ENCODE data around the gene NCOA1. TPM values are rescaled to one million over a fixed set of nuclear protein-coding genes. Genes with fewer than 3 reads are reported as not detected.
"Not testable (repeated sequence)": the region's sequence is repeated elsewhere in the genome, so short reads cannot be mapped to it uniquely, and the experiment has no call there.

Gene NCOA1
- polyA plus RNA-seq, 1 donor from 2014 or later = 8.7 TPM

- Mint-ChIP-seq H3K4me3 (no peak overlapping the region), H3K27ac (no peak overlapping the region), H3K27me3 (peaks cover 3% of the 10 kb centered on the region), H3K9me3 (peaks cover 0 to 2% (median 0%) of the 10 kb centered on the region in 3 donors), H3K36me3 (no peaks in the 10 kb centered on the region), H3K4me1 (peaks cover 0 to 1% (median 0%) of the 10 kb centered on the region in 3 donors)
Observed at GRCh38 chr2:24466871-24467870, 23.9 kb upstream of the NCOA1 start.

GRCh38 chr2:24468453-24468852 lies 22.6 kb upstream of the NCOA1 start:
- H3K4me1 Mint-ChIP-seq, H3K36me3 Mint-ChIP-seq, H3K27me3 Mint-ChIP-seq, H3K9me3 Mint-ChIP-seq, H3K4me3 Mint-ChIP-seq: not testable (repeated sequence)
- H3K27ac Mint-ChIP-seq = peak overlapping the region in 1 of 3 donors; percentile 18

GRCh38 chr2:24469148-24469650 lies 21.9 kb upstream of the NCOA1 start:
- no peak overlapping the region for H3K27ac Mint-ChIP-seq
- no peak overlapping the region for H3K4me3 Mint-ChIP-seq
- no peaks in the 10 kb centered on the region for H3K36me3 Mint-ChIP-seq
- H3K27me3 Mint-ChIP-seq = peaks cover 3% of the 10 kb centered on the region
- peaks cover 0 to 2% (median 0%) of the 10 kb centered on the region in 3 donors for H3K9me3 Mint-ChIP-seq
- H3K4me1 Mint-ChIP-seq = peaks cover 0 to 1% (median 0%) of the 10 kb centered on the region in 3 donors

GRCh38 chr2:24471662-24472061 lies 19.4 kb upstream of the NCOA1 start:
- H3K4me1 Mint-ChIP-seq = peaks cover 0 to 2% (median 1%) of the 10 kb centered on the region in 3 donors
- H3K9me3 Mint-ChIP-seq = peaks cover 0 to 2% (median 0%) of the 10 kb centered on the region in 3 donors
- no peak overlapping the region for H3K4me3 Mint-ChIP-seq
- no peaks in the 10 kb centered on the region for H3K27me3 Mint-ChIP-seq
- H3K27ac Mint-ChIP-seq = no peak overlapping the region
- no peaks in the 10 kb centered on the region for H3K36me3 Mint-ChIP-seq

GRCh38 chr2:24472416-24472815 lies 18.6 kb upstream of the NCOA1 start:
- no peaks in the 10 kb centered on the region for H3K27me3 Mint-ChIP-seq
- no peaks in the 10 kb centered on the region for H3K36me3 Mint-ChIP-seq
- H3K27ac Mint-ChIP-seq = no peak overlapping the region
- H3K4me3 Mint-ChIP-seq = no peak overlapping the region
- H3K9me3 Mint-ChIP-seq = peaks cover 0 to 2% (median 0%) of the 10 kb centered on the region in 3 donors
- peaks cover 0 to 2% (median 1%) of the 10 kb centered on the region in 3 donors for H3K4me1 Mint-ChIP-seq

- Mint-ChIP-seq H3K9me3 (no peaks in the 10 kb centered on the region), H3K27ac (no peak overlapping the region), H3K36me3 (no peaks in the 10 kb centered on the region), H3K4me3 (no peak overlapping the region), H3K27me3 (no peaks in the 10 kb centered on the region), H3K4me1 (peaks cover 0 to 2% (median 1%) of the 10 kb centered on the region in 3 donors)
Observed at GRCh38 chr2:24473626-24474025, 17.4 kb upstream of the NCOA1 start.

- no peak overlapping the region for H3K4me3 Mint-ChIP-seq
- no peak overlapping the region for H3K27ac Mint-ChIP-seq
- no peaks in the 10 kb centered on the region for H3K36me3 Mint-ChIP-seq
- H3K9me3 Mint-ChIP-seq = no peaks in the 10 kb centered on the region
- H3K27me3 Mint-ChIP-seq = no peaks in the 10 kb centered on the region
- peaks cover 0 to 2% (median 1%) of the 10 kb centered on the region in 3 donors for H3K4me1 Mint-ChIP-seq
Observed at GRCh38 chr2:24474053-24474452, 17.0 kb upstream of the NCOA1 start.

GRCh38 chr2:24477229-24477628 lies 13.8 kb upstream of the NCOA1 start:
- Mint-ChIP-seq H3K27me3 (no peaks in the 10 kb centered on the region), H3K4me1 (peaks cover 0 to 2% (median 0%) of the 10 kb centered on the region in 3 donors), H3K4me3 (no peak overlapping the region), H3K36me3 (peaks cover 2% of the 10 kb centered on the region), H3K27ac (no peak overlapping the region), H3K9me3 (no peaks in the 10 kb centered on the region)

- no peaks in the 10 kb centered on the region for H3K27me3 Mint-ChIP-seq
- H3K36me3 Mint-ChIP-seq = peaks cover 2% of the 10 kb centered on the region
- H3K27ac Mint-ChIP-seq = peak overlapping the region in 1 of 3 donors; percentile 49
- H3K9me3 Mint-ChIP-seq = no peaks in the 10 kb centered on the region
- no peak overlapping the region for H3K4me3 Mint-ChIP-seq
- peaks cover 0 to 2% (median 0%) of the 10 kb centered on the region in 3 donors for H3K4me1 Mint-ChIP-seq
Observed at GRCh38 chr2:24478243-24478642, 12.8 kb upstream of the NCOA1 start.

- no peaks in the 10 kb centered on the region for H3K27me3 Mint-ChIP-seq
- no peak overlapping the region for H3K27ac Mint-ChIP-seq
- peaks cover 2% of the 10 kb centered on the region for H3K36me3 Mint-ChIP-seq
- H3K4me1 Mint-ChIP-seq = peaks cover 0 to under 1% (median 0%) of the 10 kb centered on the region in 3 donors
- H3K4me3 Mint-ChIP-seq = no peak overlapping the region
- no peaks in the 10 kb centered on the region for H3K9me3 Mint-ChIP-seq
Observed at GRCh38 chr2:24480245-24480644, 10.8 kb upstream of the NCOA1 start.

GRCh38 chr2:24482251-24482971 lies 8.6 kb upstream of the NCOA1 start:
- Mint-ChIP-seq H3K36me3 (peaks cover 2% of the 10 kb centered on the region), H3K27me3 (no peaks in the 10 kb centered on the region), H3K27ac (no peak overlapping the region), H3K4me1 (no peaks in the 10 kb centered on the region), H3K9me3 (no peaks in the 10 kb centered on the region), H3K4me3 (no peak overlapping the region)

GRCh38 chr2:24482972-24483300 lies 8.1 kb upstream of the NCOA1 start:
- Mint-ChIP-seq H3K4me1 (no peaks in the 10 kb centered on the region), H3K4me3 (no peak overlapping the region), H3K27me3 (no peaks in the 10 kb centered on the region), H3K9me3 (no peaks in the 10 kb centered on the region), H3K27ac (no peak overlapping the region), H3K36me3 (peaks cover 2% of the 10 kb centered on the region)

GRCh38 chr2:24484677-24485076 lies 6.4 kb upstream of the NCOA1 start:
- not testable (repeated sequence) for H3K4me3 Mint-ChIP-seq, H3K27me3 Mint-ChIP-seq

GRCh38 chr2:24485197-24485596 lies 5.9 kb upstream of the NCOA1 start:
- Mint-ChIP-seq H3K9me3 (no peaks in the 10 kb centered on the region), H3K4me1 (peaks cover 9 to 14% (median 12%) of the 10 kb centered on the region in 3 donors), H3K36me3 (peaks cover 2% of the 10 kb centered on the region), H3K27ac (no peak overlapping the region), H3K4me3 (no peak overlapping the region), H3K27me3 (no peaks in the 10 kb centered on the region)

More at GRCh38 chr2:24484677-24485076, 6.4 kb upstream of the NCOA1 start:
- not testable (repeated sequence) for H3K36me3 Mint-ChIP-seq, H3K27ac Mint-ChIP-seq, H3K4me1 Mint-ChIP-seq, H3K9me3 Mint-ChIP-seq

GRCh38 chr2:24486636-24487205 lies 4.3 kb upstream of the NCOA1 start:
- Mint-ChIP-seq H3K27ac (no peak overlapping the region), H3K4me1 (peaks cover 12 to 17% (median 15%) of the 10 kb centered on the region in 3 donors), H3K27me3 (no peaks in the 10 kb centered on the region), H3K36me3 (no peaks in the 10 kb centered on the region), H3K9me3 (no peaks in the 10 kb centered on the region), H3K4me3 (no peak overlapping the region)

Measured in IgD-negative memory B cell (primary cell).